ENCODE data around the gene HOXD8.

HOXD8 gene

GRCh38 chr2:176174824-176175708 is 45.6 kb downstream of the HOXD8 start:
- no peak for DNase-seq

- no peak for DNase-seq
Measured at GRCh38 chr2:176175709-176176607, 46.5 kb downstream of the HOXD8 start.

GRCh38 chr2:176177580-176178037 is 48.1 kb downstream of the HOXD8 start:
- DNase-seq = no peak

- DNase-seq = no peak
Measured at GRCh38 chr2:176178038-176178756, 48.7 kb downstream of the HOXD8 start.

GRCh38 chr2:176178757-176179295 is 49.3 kb downstream of the HOXD8 start:
- no peak for DNase-seq

- DNase-seq = no peak
Measured at GRCh38 chr2:176181551-176181950, 52.0 kb downstream of the HOXD8 start.
